WTC11 (cell line): Measurements from ENCODE around the gene REELD1. TPM values are rescaled to one million over a fixed set of nuclear protein-coding genes. Genes with fewer than 3 reads are reported as not detected.

Source experiments
- ATAC-seq: fragments of 200-7000 bp; cut with Tn5 transposase; 2 replicates; pipeline ENCODE4 v1.10.0; 2021; ENCODE audit warnings: mild to moderate bottlenecking, moderate library complexity
- CTCF ChIA-PET: fragments of 300-600 bp; sonication (Branson Sonifier 250); formaldehyde crosslinking; loops from one replicate; lab custom pipeline; 2021; ENCODE audit warnings: antibody characterized with exemption; lab: Charles Lee
- POLR2A ChIA-PET: fragments of 350-600 bp; sonication (Branson Sonifier 250); formaldehyde crosslinking; loops from one replicate; lab custom pipeline; 2021; ENCODE audit warnings: antibody characterized with exemption; lab: Charles Lee
- DNase-seq: peaks from one replicate; pipeline ENCODE4 v3.0.0; 2021; ENCODE audit warnings: low spot score
- H3K27ac Mint-ChIP-seq: 2 replicates; pipeline ENCODE4 v1.8.0; 2021; ENCODE audit warnings: mixed read lengths
- H3K27me3 Mint-ChIP-seq: 2 replicates; pipeline ENCODE4 v1.8.0; 2021; ENCODE audit warnings: low read depth, mild to moderate bottlenecking, moderate library complexity, mixed read lengths
- H3K36me3 Mint-ChIP-seq: 2 replicates; pipeline ENCODE4 v1.8.0; 2021; ENCODE audit warnings: mixed read lengths
- H3K4me1 Mint-ChIP-seq: 2 replicates; pipeline ENCODE4 v1.8.0; 2022; ENCODE audit warnings: mixed read lengths
- H3K4me3 Mint-ChIP-seq: 2 replicates; pipeline ENCODE4 v1.8.0; 2021; ENCODE audit warnings: mild to moderate bottlenecking, moderate library complexity, mixed read lengths
- H3K9me3 Mint-ChIP-seq: 2 replicates; pipeline ENCODE4 v1.8.0; 2021; ENCODE audit warnings: mixed read lengths
- AR ChIP-seq: fragments of 250-450 bp; sonication (Bioruptor Pico); IDR thresholded peaks from 2 replicates; pipeline ENCODE4 v1.9.0; 2021; ENCODE audit warnings: mild to moderate bottlenecking
- ATF6 ChIP-seq: sonication (generic); formaldehyde crosslinking; IDR thresholded peaks from 2 replicates; pipeline ENCODE4 v1.8.1; 2023; ENCODE audit warnings: mild to moderate bottlenecking, missing genetic modification reagents
- E2F4 ChIP-seq: sonication (generic); formaldehyde crosslinking; IDR thresholded peaks from 2 replicates; pipeline ENCODE4 v1.8.1; 2022; ENCODE audit warnings: low read depth, mild to moderate bottlenecking, moderate library complexity, missing genetic modification reagents, borderline replicate concordance
- GABPB1 ChIP-seq: sonication (generic); formaldehyde crosslinking; IDR thresholded peaks from 2 replicates; pipeline ENCODE4 v1.8.1; 2023; ENCODE audit warnings: mild to moderate bottlenecking, missing genetic modification reagents
- GRHL2 ChIP-seq: fragments of 250-450 bp; sonication (Bioruptor Pico); IDR thresholded peaks from 2 replicates; pipeline ENCODE4 v1.8.0; 2022; ENCODE audit warnings: mild to moderate bottlenecking, moderate library complexity; ENCODE audit not compliant: insufficient replicate concordance, severe bottlenecking
- GTF2I ChIP-seq: fragments of 250-450 bp; sonication (Bioruptor Pico); conservative IDR thresholded peaks from 2 replicates; pipeline ENCODE4 v1.4.0; 2021; ENCODE audit warnings: mild to moderate bottlenecking
- JAZF1 ChIP-seq: fragments of 250-450 bp; sonication (Bioruptor Pico); IDR thresholded peaks from 2 replicates; pipeline ENCODE4 v1.9.0; 2021; ENCODE audit warnings: moderate library complexity, mild to moderate bottlenecking, inconsistent platforms
- KAT7 ChIP-seq: sonication (generic); formaldehyde crosslinking; IDR thresholded peaks from 2 replicates; pipeline ENCODE4 v1.8.1; 2023; ENCODE audit warnings: missing genetic modification reagents, mild to moderate bottlenecking, borderline replicate concordance
- NFATC4 ChIP-seq: fragments of 250-450 bp; sonication (Bioruptor Pico); IDR thresholded peaks from 2 replicates; pipeline ENCODE4 v1.9.0; 2021; ENCODE audit warnings: mild to moderate bottlenecking
- NR2C2 ChIP-seq: sonication (generic); formaldehyde crosslinking; IDR thresholded peaks from 2 replicates; pipeline ENCODE4 v1.8.0; 2022; ENCODE audit warnings: mild to moderate bottlenecking, missing genetic modification reagents
- NR3C1 ChIP-seq: sonication (generic); formaldehyde crosslinking; conservative IDR thresholded peaks from 2 replicates; pipeline ENCODE4 v1.8.1; 2023; ENCODE audit warnings: low read depth, mild to moderate bottlenecking, missing genetic modification reagents
- OVOL2 ChIP-seq: fragments of 250-450 bp; sonication (Bioruptor Pico); IDR thresholded peaks from 2 replicates; pipeline ENCODE4 v1.9.0; 2021; ENCODE audit warnings: mild to moderate bottlenecking, borderline replicate concordance
- PRRX2 ChIP-seq: fragments of 250-450 bp; sonication (Bioruptor Pico); IDR thresholded peaks from 2 replicates; pipeline ENCODE4 v1.8.0; 2021; ENCODE audit warnings: mild to moderate bottlenecking
- STAT6 ChIP-seq: sonication (generic); formaldehyde crosslinking; conservative IDR thresholded peaks from 2 replicates; pipeline ENCODE4 v1.8.1; 2023; ENCODE audit warnings: mild to moderate bottlenecking, low read depth, missing genetic modification reagents, moderate library complexity
- ZBTB21 ChIP-seq: sonication (generic); formaldehyde crosslinking; IDR thresholded peaks from 2 replicates; pipeline ENCODE4 v1.8.1; 2023; ENCODE audit warnings: mild to moderate bottlenecking, missing genetic modification reagents, borderline replicate concordance
- ZNF232 ChIP-seq: sonication (generic); formaldehyde crosslinking; IDR thresholded peaks from 2 replicates; pipeline ENCODE4 v1.8.0; 2022; ENCODE audit warnings: mild to moderate bottlenecking, missing genetic modification reagents
- ZNF416 ChIP-seq: fragments of 250-450 bp; sonication (Bioruptor Pico); IDR thresholded peaks from 2 replicates; pipeline ENCODE4 v1.9.0; 2021; ENCODE audit warnings: mild to moderate bottlenecking, inconsistent platforms
- ZNF532 ChIP-seq: fragments of 250-450 bp; sonication (Bioruptor Pico); IDR thresholded peaks from 2 replicates; pipeline ENCODE4 v1.9.0; 2021; ENCODE audit warnings: mild to moderate bottlenecking, borderline replicate concordance
- total RNA-seq: library from RNA; stranded (reverse); gene quantifications from 3 replicates; pipeline ENCODE4 v1.2.3, GENCODE V29; 2021

Gene REELD1
- total RNA-seq, 1 experiment from 2014 or later, result not detected

GRCh38 chr4:146186041-146186440 is 28.3 kb upstream of the REELD1 start (continued):
- no peak for TF ChIP-seq ATF6
- TF ChIP-seq PRRX2 (CRISPR knock-in tag), result no peak
- TF ChIP-seq ZNF532 (CRISPR knock-in tag), result no peak
- TF ChIP-seq NR2C2, result no peak
- no peak for TF ChIP-seq AR
- no peak for TF ChIP-seq ZNF416
- TF ChIP-seq NR3C1 (CRISPR knock-in tag), result no peak
- no peak for TF ChIP-seq GRHL2 (CRISPR knock-in tag)
- no peak for TF ChIP-seq ZBTB21 (CRISPR knock-in tag)
- no peak for TF ChIP-seq NFATC4 (CRISPR knock-in tag)
- TF ChIP-seq JAZF1 (CRISPR knock-in tag), result no peak

DNA sequence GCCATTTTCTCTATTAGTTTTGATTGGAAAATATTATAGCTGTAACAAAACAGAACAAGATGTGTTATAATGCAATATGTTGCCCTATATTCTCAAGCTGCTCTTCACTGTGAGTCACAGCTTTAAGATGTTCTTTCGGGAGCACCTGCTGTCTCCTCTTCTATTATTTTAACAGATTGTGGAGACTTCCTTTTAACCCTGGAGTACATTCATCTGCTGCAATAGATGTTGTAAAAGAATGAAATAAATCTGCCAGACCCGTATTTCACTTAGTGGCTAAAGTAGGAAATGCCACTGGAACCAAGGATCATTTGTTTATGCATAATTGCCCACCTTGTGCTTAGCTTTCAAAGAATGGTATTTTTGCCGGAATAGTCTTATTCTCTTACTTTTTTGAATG is 27.7 kb upstream of the REELD1 start:
- ChIA-PET CTCF (interaction anchor here (1.5 kb wide), 1 partner anchor 91 kb away, joined by 3 read pairs; no protein-coding TSS in a partner anchor), POLR2A (no interaction called here)
- H3K9me3 Mint-ChIP-seq, result no peaks in the 10 kb centered on the region
- no peak for ATAC-seq
- DNase-seq, result no peak
- peaks cover 5% of the 10 kb centered on the region; the same call in 1 of the 2 replicates for H3K4me1 Mint-ChIP-seq
- H3K27me3 Mint-ChIP-seq, result no peaks in the 10 kb centered on the region
- peaks cover 37% of the 10 kb centered on the region for H3K36me3 Mint-ChIP-seq
- no peak overlapping the region for H3K4me3 Mint-ChIP-seq
- TF ChIP-seq STAT6 (no peak), OVOL2 (CRISPR knock-in tag) (no peak), ZBTB21 (CRISPR knock-in tag) (no peak), KAT7 (CRISPR knock-in tag) (no peak), E2F4 (CRISPR knock-in tag) (no peak), GABPB1 (CRISPR knock-in tag) (no peak), GTF2I (CRISPR knock-in tag) (no peak), GRHL2 (CRISPR knock-in tag) (no peak), JAZF1 (CRISPR knock-in tag) (no peak), ATF6 (no peak), ZNF232 (CRISPR knock-in tag) (no peak)
- H3K27ac Mint-ChIP-seq, result no peak overlapping the region
